ENCODE results near the gene ANGPTL8. TPM values are rescaled to one million over a fixed set of nuclear protein-coding genes. Genes with fewer than 3 reads are reported as not detected.

Gene ANGPTL8
- total and polyA plus RNA-seq, 2 experiments from 2014 or later = not detected

- TF ChIP-seq REST (IDR thresholded peaks at IDR 0.05; ENCODE audit: unreplicated experiment) = no peak
Observed at GRCh38 chr19:11194656-11195558, 44.5 kb upstream of the ANGPTL8 start (continued).

DNA sequence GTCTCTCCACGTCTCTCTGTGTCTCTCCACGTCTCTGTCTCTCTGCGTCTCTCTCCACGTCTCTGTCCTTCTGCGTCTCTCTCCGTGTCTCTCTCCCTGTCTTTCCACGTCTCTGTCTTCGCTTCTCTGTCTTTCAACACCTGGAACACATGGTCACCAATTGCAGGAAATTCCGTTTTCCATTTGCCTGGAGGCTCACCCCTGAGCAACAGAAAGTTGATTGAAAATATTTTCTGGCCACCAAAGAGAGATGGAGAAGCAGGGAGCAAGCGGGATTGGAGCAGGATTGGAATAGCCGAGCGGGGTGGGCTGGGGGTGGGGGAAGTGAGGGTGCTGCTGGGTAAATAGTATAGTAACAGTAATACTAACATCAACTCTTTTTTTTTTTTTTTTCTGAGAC is 43.7 kb upstream of the ANGPTL8 start:
- Mint-ChIP-seq H3K27me3 (ENCODE audit: insufficient read depth, low read depth, poor library complexity) (peaks cover 9% of the 10 kb centered on the region), H3K4me1 (peaks cover 4% of the 10 kb centered on the region), H3K9me3 (no peaks in the 10 kb centered on the region), H3K27ac (no peak overlapping the region), H3K4me3 (peak overlapping the region; percentile 9; the same call in 1 of the 3 replicates), H3K36me3 (ENCODE audit: low read depth) (peaks cover 22% of the 10 kb centered on the region)
- no peaks in the 10 kb centered on the region; the same call in 1 of the 2 replicates for H3K36me3 ChIP-seq (ENCODE audit: insufficient read depth)
- ATAC-seq (no peak), DNase-seq (ENCODE audit: low spot score) (no peak)
- no peak overlapping the region for H3K4me2 ChIP-seq
- H3K27ac ChIP-seq (ENCODE audit: low read depth) = no peak overlapping the region
- H3F3A ChIP-seq (replicated peaks; ENCODE audit: low read depth) = peaks cover 34% of the 10 kb centered on the region
- no peak overlapping the region for H2AFZ ChIP-seq
- H3K79me2 ChIP-seq (replicated peaks; ENCODE audit: insufficient read depth) = no peaks in the 10 kb centered on the region
- H3K4me1 ChIP-seq (ENCODE audit: insufficient read depth) = peaks cover 8% of the 10 kb centered on the region; the same call in 1 of the 2 replicates
- no peaks in the 10 kb centered on the region for H3K27me3 ChIP-seq (ENCODE audit: insufficient read depth)
- H3K4me3 ChIP-seq = no peak overlapping the region
- H3K9me2 ChIP-seq (ENCODE audit: insufficient read depth) = no peaks in the 10 kb centered on the region
- H4K20me1 ChIP-seq (replicated peaks; ENCODE audit: insufficient read depth) = no peaks in the 10 kb centered on the region
- TF ChIP-seq ZNF331 (CRISPR knock-in tag; IDR thresholded peaks at IDR 0.05; ENCODE audit: low read depth) = no peak
- TF ChIP-seq EZH2phosphoT487 (IDR thresholded peaks at IDR 0.05; ENCODE audit: unreplicated experiment) = no peak
- no peak for TF ChIP-seq POLR2AphosphoS5 (IDR thresholded peaks at IDR 0.05; ENCODE audit: low read depth)
- TF ChIP-seq EZH2 (IDR thresholded peaks at IDR 0.05; ENCODE audit: low read depth, unreplicated experiment) = no peak
- no peak for TF ChIP-seq STAT1 (IDR thresholded peaks at IDR 0.05; ENCODE audit: unreplicated experiment)
- TF ChIP-seq NANOG (IDR thresholded peaks at IDR 0.05; ENCODE audit: borderline replicate concordance) = no peak
- TF ChIP-seq, protein P1, sequence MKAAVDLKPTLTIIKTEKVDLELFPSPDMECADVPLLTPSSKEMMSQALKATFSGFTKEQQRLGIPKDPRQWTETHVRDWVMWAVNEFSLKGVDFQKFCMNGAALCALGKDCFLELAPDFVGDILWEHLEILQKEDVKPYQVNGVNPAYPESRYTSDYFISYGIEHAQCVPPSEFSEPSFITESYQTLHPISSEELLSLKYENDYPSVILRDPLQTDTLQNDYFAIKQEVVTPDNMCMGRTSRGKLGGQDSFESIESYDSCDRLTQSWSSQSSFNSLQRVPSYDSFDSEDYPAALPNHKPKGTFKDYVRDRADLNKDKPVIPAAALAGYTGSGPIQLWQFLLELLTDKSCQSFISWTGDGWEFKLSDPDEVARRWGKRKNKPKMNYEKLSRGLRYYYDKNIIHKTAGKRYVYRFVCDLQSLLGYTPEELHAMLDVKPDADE (IDR thresholded peaks at IDR 0.05) = no peak
- TF ChIP-seq, protein P2, sequence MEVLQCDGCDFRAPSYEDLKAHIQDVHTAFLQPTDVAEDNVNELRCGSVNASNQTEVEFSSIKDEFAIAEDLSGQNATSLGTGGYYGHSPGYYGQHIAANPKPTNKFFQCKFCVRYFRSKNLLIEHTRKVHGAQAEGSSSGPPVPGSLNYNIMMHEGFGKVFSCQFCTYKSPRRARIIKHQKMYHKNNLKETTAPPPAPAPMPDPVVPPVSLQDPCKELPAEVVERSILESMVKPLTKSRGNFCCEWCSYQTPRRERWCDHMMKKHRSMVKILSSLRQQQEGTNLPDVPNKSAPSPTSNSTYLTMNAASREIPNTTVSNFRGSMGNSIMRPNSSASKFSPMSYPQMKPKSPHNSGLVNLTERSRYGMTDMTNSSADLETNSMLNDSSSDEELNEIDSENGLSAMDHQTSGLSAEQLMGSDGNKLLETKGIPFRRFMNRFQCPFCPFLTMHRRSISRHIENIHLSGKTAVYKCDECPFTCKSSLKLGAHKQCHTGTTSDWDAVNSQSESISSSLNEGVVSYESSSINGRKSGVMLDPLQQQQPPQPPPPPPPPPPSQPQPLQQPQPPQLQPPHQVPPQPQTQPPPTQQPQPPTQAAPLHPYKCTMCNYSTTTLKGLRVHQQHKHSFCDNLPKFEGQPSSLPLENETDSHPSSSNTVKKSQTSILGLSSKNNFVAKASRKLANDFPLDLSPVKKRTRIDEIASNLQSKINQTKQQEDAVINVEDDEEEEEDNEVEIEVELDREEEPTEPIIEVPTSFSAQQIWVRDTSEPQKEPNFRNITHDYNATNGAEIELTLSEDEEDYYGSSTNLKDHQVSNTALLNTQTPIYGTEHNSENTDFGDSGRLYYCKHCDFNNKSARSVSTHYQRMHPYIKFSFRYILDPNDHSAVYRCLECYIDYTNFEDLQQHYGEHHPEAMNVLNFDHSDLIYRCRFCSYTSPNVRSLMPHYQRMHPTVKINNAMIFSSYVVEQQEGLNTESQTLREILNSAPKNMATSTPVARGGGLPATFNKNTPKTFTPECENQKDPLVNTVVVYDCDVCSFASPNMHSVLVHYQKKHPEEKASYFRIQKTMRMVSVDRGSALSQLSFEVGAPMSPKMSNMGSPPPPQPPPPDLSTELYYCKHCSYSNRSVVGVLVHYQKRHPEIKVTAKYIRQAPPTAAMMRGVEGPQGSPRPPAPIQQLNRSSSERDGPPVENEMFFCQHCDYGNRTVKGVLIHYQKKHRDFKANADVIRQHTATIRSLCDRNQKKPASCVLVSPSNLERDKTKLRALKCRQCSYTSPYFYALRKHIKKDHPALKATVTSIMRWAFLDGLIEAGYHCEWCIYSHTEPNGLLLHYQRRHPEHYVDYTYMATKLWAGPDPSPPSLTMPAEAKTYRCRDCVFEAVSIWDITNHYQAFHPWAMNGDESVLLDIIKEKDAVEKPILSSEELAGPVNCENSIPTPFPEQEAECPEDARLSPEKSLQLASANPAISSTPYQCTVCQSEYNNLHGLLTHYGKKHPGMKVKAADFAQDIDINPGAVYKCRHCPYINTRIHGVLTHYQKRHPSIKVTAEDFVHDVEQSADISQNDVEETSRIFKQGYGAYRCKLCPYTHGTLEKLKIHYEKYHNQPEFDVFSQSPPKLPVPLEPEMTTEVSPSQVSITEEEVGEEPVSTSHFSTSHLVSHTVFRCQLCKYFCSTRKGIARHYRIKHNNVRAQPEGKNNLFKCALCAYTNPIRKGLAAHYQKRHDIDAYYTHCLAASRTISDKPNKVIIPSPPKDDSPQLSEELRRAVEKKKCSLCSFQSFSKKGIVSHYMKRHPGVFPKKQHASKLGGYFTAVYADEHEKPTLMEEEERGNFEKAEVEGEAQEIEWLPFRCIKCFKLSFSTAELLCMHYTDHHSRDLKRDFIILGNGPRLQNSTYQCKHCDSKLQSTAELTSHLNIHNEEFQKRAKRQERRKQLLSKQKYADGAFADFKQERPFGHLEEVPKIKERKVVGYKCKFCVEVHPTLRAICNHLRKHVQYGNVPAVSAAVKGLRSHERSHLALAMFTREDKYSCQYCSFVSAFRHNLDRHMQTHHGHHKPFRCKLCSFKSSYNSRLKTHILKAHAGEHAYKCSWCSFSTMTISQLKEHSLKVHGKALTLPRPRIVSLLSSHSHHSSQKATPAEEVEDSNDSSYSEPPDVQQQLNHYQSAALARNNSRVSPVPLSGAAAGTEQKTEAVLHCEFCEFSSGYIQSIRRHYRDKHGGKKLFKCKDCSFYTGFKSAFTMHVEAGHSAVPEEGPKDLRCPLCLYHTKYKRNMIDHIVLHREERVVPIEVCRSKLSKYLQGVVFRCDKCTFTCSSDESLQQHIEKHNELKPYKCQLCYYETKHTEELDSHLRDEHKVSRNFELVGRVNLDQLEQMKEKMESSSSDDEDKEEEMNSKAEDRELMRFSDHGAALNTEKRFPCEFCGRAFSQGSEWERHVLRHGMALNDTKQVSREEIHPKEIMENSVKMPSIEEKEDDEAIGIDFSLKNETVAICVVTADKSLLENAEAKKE (CRISPR knock-in tag; IDR thresholded peaks at IDR 0.05) = no peak
- no peak for TF ChIP-seq CREB1 (CRISPR knock-in tag; IDR thresholded peaks at IDR 0.05; ENCODE audit: low read depth)
- TF ChIP-seq, protein P3, sequence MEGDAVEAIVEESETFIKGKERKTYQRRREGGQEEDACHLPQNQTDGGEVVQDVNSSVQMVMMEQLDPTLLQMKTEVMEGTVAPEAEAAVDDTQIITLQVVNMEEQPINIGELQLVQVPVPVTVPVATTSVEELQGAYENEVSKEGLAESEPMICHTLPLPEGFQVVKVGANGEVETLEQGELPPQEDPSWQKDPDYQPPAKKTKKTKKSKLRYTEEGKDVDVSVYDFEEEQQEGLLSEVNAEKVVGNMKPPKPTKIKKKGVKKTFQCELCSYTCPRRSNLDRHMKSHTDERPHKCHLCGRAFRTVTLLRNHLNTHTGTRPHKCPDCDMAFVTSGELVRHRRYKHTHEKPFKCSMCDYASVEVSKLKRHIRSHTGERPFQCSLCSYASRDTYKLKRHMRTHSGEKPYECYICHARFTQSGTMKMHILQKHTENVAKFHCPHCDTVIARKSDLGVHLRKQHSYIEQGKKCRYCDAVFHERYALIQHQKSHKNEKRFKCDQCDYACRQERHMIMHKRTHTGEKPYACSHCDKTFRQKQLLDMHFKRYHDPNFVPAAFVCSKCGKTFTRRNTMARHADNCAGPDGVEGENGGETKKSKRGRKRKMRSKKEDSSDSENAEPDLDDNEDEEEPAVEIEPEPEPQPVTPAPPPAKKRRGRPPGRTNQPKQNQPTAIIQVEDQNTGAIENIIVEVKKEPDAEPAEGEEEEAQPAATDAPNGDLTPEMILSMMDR (conservative IDR thresholded peaks at IDR 0.05; ENCODE audit: low read depth in 2 of 2) = no peak
